Astrocyte (in vitro differentiated cells and primary cell): Measurements from ENCODE around the gene GPC5. TPM values are rescaled to one million over a fixed set of nuclear protein-coding genes. Genes with fewer than 3 reads are reported as not detected.

Experiments used
- DNase-seq: peaks from one replicate; pipeline ENCODE4 v3.0.0-alpha.2; 2010; ENCODE audit warnings: low read depth
- FAIRE-seq: peaks from 2 replicates; lab custom pipeline; 2011; peaks lifted over from hg19 to GRCh38; lab: Jason Lieb, UNC
- H2AFZ ChIP-seq: 2 replicates; pipeline ENCODE4 v1.6.0; 2012; ENCODE audit warnings: low read depth, low read length, inconsistent platforms
- H3K27ac ChIP-seq: 2 replicates; pipeline ENCODE4 v1.5.1; 2011; ENCODE audit warnings: low read depth, low read length, inconsistent platforms
- H3K27me3 ChIP-seq: 2 replicates; pipeline ENCODE4 v1.6.0; 2011; ENCODE audit warnings: low read length, inconsistent platforms; ENCODE audit not compliant: insufficient read depth
- H3K36me3 ChIP-seq: 2 replicates; pipeline ENCODE4 v1.5.1; 2011; ENCODE audit warnings: low read length, inconsistent platforms; ENCODE audit not compliant: insufficient read depth
- H3K4me1 ChIP-seq: 2 replicates; pipeline ENCODE4 v1.5.1; 2011; ENCODE audit warnings: low read length, inconsistent platforms; ENCODE audit not compliant: insufficient read depth
- H3K4me2 ChIP-seq: 2 replicates; pipeline ENCODE4 v1.6.0; 2012; ENCODE audit warnings: low read length, inconsistent platforms
- H3K4me3 ChIP-seq: 2 replicates; pipeline ENCODE4 v1.5.1; 2011; ENCODE audit warnings: low read depth, mild to moderate bottlenecking, low read length, inconsistent platforms; ENCODE audit not compliant: insufficient read depth
- H3K79me2 ChIP-seq: 2 replicates; pipeline ENCODE4 v1.6.0; 2012; ENCODE audit warnings: mild to moderate bottlenecking, low read length, inconsistent platforms; ENCODE audit not compliant: insufficient read depth
- H3K9ac ChIP-seq: 2 replicates; pipeline ENCODE4 v1.6.0; 2012; ENCODE audit warnings: mild to moderate bottlenecking, low read length, inconsistent platforms
- H3K9me3 ChIP-seq: 2 replicates; pipeline ENCODE4 v1.5.1; 2012; ENCODE audit warnings: low read depth, mild to moderate bottlenecking, low read length, inconsistent platforms; ENCODE audit not compliant: insufficient read depth
- H4K20me1 ChIP-seq: 2 replicates; pipeline ENCODE4 v1.6.0; 2012; ENCODE audit warnings: low read length, inconsistent platforms; ENCODE audit not compliant: insufficient read depth
- H3K27ac Mint-ChIP-seq: one replicate; pipeline ENCODE4 v1.8.0; 2021; ENCODE audit warnings: mild to moderate bottlenecking, mixed read lengths; ENCODE audit not compliant: unreplicated experiment
- H3K27me3 Mint-ChIP-seq: one replicate; pipeline ENCODE4 v1.8.0; 2021; ENCODE audit warnings: low read depth, mixed read lengths; ENCODE audit not compliant: unreplicated experiment
- H3K36me3 Mint-ChIP-seq: one replicate; pipeline ENCODE4 v1.8.0; 2021; ENCODE audit warnings: low read depth, mixed read lengths; ENCODE audit not compliant: unreplicated experiment
- H3K4me1 Mint-ChIP-seq: one replicate; pipeline ENCODE4 v1.8.0; 2021; ENCODE audit warnings: low read depth, mixed read lengths; ENCODE audit not compliant: unreplicated experiment
- H3K4me3 Mint-ChIP-seq: one replicate; pipeline ENCODE4 v1.8.0; 2021; ENCODE audit warnings: mild to moderate bottlenecking, moderate library complexity, mixed read lengths; ENCODE audit not compliant: unreplicated experiment
- H3K9me3 Mint-ChIP-seq: one replicate; pipeline ENCODE4 v1.8.0; 2021; ENCODE audit warnings: mild to moderate bottlenecking, mixed read lengths; ENCODE audit not compliant: unreplicated experiment
- EZH2 ChIP-seq: IDR thresholded peaks from 2 replicates; pipeline ENCODE4 v1.6.1; 2012; ENCODE audit warnings: mild to moderate bottlenecking, low read length, inconsistent platforms; ENCODE audit not compliant: insufficient read depth
- total RNA-seq: library from RNA; stranded (reverse); gene quantifications from 2 replicates; pipeline ENCODE4 v1.2.1, GENCODE V29; 2021
- TF ChIP-seq, protein P1 (sequence below): IDR thresholded peaks from 2 replicates; pipeline ENCODE4 v1.5.1; 2011; ENCODE audit warnings: low read depth, mild to moderate bottlenecking, inconsistent platforms, low read length, moderate library complexity; ENCODE audit not compliant: insufficient read depth

GPC5 gene
- total RNA-seq, 1 donor from 2014 or later, result 1.1 TPM

DNA sequence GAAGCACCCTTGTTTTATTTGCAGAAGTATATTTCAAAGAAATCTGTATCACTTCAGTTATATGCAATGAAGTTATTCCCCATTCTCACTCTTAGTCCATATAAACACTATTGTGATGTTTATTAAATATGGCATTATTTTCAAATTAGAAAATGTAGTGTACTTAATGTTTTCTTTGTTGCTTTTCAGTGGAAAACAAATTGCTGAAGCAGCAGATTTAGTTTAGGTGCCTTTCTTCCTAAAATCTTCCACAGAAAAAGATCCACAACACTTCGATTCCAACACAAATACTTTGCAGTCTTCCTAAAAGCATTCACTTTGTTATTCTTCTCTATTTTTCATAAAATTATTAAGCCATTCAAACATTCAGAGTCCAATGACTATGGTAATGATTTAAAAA is 1336.1 kb downstream of the GPC5 start:
- no peak overlapping the region for H3K4me2 ChIP-seq
- no peaks in the 10 kb centered on the region for H3K36me3 ChIP-seq
- no peaks in the 10 kb centered on the region for H3K27me3 Mint-ChIP-seq
- H3K9ac ChIP-seq, result no peak overlapping the region
- H3K9me3 ChIP-seq, result no peaks in the 10 kb centered on the region
- H4K20me1 ChIP-seq, result no peaks in the 10 kb centered on the region
- no peak overlapping the region for H3K27ac Mint-ChIP-seq
- DNase-seq (no peak), FAIRE-seq (no peak)
- no peaks in the 10 kb centered on the region for H3K27me3 ChIP-seq
- H3K4me1 ChIP-seq, result no peaks in the 10 kb centered on the region
- no peak for TF ChIP-seq EZH2
- TF ChIP-seq, protein P1, sequence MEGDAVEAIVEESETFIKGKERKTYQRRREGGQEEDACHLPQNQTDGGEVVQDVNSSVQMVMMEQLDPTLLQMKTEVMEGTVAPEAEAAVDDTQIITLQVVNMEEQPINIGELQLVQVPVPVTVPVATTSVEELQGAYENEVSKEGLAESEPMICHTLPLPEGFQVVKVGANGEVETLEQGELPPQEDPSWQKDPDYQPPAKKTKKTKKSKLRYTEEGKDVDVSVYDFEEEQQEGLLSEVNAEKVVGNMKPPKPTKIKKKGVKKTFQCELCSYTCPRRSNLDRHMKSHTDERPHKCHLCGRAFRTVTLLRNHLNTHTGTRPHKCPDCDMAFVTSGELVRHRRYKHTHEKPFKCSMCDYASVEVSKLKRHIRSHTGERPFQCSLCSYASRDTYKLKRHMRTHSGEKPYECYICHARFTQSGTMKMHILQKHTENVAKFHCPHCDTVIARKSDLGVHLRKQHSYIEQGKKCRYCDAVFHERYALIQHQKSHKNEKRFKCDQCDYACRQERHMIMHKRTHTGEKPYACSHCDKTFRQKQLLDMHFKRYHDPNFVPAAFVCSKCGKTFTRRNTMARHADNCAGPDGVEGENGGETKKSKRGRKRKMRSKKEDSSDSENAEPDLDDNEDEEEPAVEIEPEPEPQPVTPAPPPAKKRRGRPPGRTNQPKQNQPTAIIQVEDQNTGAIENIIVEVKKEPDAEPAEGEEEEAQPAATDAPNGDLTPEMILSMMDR, result no peak
- peaks cover 1% of the 10 kb centered on the region for H3K4me1 Mint-ChIP-seq
- H2AFZ ChIP-seq, result no peak overlapping the region
- H3K4me3 ChIP-seq, result no peak overlapping the region
- H3K36me3 Mint-ChIP-seq, result no peaks in the 10 kb centered on the region
- H3K4me3 Mint-ChIP-seq, result no peak overlapping the region
- no peaks in the 10 kb centered on the region for H3K79me2 ChIP-seq
- peaks cover 8% of the 10 kb centered on the region for H3K9me3 Mint-ChIP-seq
- H3K27ac ChIP-seq, result no peak overlapping the region

DNA sequence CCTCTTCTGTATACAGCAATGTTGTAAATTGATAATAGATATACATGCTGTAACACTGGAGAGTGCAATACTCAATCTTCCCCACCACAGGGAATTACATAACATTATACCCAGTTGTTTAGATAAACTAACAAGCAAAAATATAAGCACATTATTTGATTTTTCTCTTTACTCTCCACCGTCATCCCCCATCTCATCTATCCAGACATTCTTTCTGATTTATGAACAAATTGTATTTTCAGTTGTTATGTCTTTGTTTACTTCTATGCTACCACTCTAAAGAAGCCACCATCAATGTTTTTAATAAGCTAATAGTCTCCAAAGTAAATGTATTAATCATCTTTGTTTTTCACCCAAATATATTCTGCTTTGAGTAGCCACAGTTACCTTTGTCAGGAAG is 1337.5 kb downstream of the GPC5 start:
- no peak overlapping the region for H3K4me2 ChIP-seq
- H3K36me3 Mint-ChIP-seq, result no peaks in the 10 kb centered on the region
- no peaks in the 10 kb centered on the region for H3K4me1 ChIP-seq
- TF ChIP-seq, protein P1, result no peak
- no peak for TF ChIP-seq EZH2
- H4K20me1 ChIP-seq, result no peaks in the 10 kb centered on the region
- FAIRE-seq (no peak), DNase-seq (no peak)
- H3K9me3 ChIP-seq, result no peaks in the 10 kb centered on the region
- H3K27ac Mint-ChIP-seq, result no peak overlapping the region
- H3K36me3 ChIP-seq, result no peaks in the 10 kb centered on the region
- H3K27me3 Mint-ChIP-seq, result no peaks in the 10 kb centered on the region
- no peak overlapping the region for H3K4me3 ChIP-seq
- no peak overlapping the region for H2AFZ ChIP-seq
- H3K27ac ChIP-seq, result no peak overlapping the region
- H3K9me3 Mint-ChIP-seq, result peaks cover 8% of the 10 kb centered on the region
- H3K4me1 Mint-ChIP-seq, result peaks cover 1% of the 10 kb centered on the region
- no peaks in the 10 kb centered on the region for H3K27me3 ChIP-seq
- H3K9ac ChIP-seq, result no peak overlapping the region
- no peaks in the 10 kb centered on the region for H3K79me2 ChIP-seq
- H3K4me3 Mint-ChIP-seq, result no peak overlapping the region

DNA sequence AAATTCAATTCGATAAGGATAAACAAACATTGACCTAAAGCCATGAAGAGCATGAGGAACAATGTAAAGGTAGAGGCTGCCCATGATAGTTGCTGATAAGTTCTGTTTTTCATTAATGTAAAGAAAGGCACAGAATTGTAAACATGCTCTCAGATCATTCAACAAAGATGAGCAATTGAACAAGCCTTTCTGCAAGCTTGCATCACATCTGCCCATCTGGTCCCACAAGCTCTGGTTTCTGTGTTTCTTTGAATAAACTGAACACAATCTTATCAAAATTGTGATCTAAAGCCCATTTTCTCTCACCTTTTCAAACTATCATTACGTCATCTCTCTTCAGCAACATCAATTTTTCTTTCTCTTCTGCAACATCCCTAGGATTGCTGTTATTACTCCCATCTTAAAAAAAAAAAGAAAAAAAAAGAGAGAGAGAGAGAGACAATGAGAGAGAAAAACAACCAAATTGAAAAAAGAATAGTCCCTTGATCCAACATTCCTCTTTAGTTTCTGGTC is 1340.9 kb downstream of the GPC5 start:
- Histone ChIP-seq H3K79me2 (no peaks in the 10 kb centered on the region), H3K9ac (no peak overlapping the region), H3K4me3 (no peak overlapping the region), H3K4me2 (no peak overlapping the region), H3K4me1 (no peaks in the 10 kb centered on the region), H3K9me3 (no peaks in the 10 kb centered on the region), H2AFZ (no peak overlapping the region), H3K27ac (no peak overlapping the region), H3K36me3 (no peaks in the 10 kb centered on the region), H3K27me3 (no peaks in the 10 kb centered on the region), H4K20me1 (no peaks in the 10 kb centered on the region)
- DNase-seq (no peak), FAIRE-seq (no peak)
- no peak for TF ChIP-seq EZH2
- no peaks in the 10 kb centered on the region for H3K4me1 Mint-ChIP-seq
- H3K27ac Mint-ChIP-seq, result no peak overlapping the region
- no peaks in the 10 kb centered on the region for H3K36me3 Mint-ChIP-seq
- no peak overlapping the region for H3K4me3 Mint-ChIP-seq
- H3K9me3 Mint-ChIP-seq, result peaks cover 8% of the 10 kb centered on the region
- H3K27me3 Mint-ChIP-seq, result no peaks in the 10 kb centered on the region
